Stomach (tissue), 9 donors: ENCODE measurements around the gene PYGB. TPM values are rescaled to one million over a fixed set of nuclear protein-coding genes. Genes with fewer than 3 reads are reported as not detected.

Experiments
- DNase-seq, 2 donors: peaks; one replicate each; pipeline versions ENCODE4 v3.0.0 to v3.0.0-alpha.2; 2013 to 2019
- H3K27ac ChIP-seq, 5 donors: fragments of 200-600 bp in 4 of 5; sonication (generic) in 4 of 5; one replicate each; pipeline ENCODE4 v1.5.1; 2013 to 2019; ENCODE audit warnings: mild to moderate bottlenecking in 1 of 5, moderate library complexity in 1 of 5
- H3K27me3 ChIP-seq, 3 donors: fragments of 200-600 bp; sonication (generic); one replicate each; pipeline ENCODE4 v1.5.1; 2017 to 2019; ENCODE audit warnings: mixed run types in 1 of 3
- H3K36me3 ChIP-seq, 4 donors: fragments of 200-600 bp; sonication (generic); 1 replicate in 3 of 4; 2 replicates in 1 of 4; pipeline ENCODE4 v1.5.1; 2016 to 2019
- H3K4me1 ChIP-seq, 4 donors: fragments of 200-600 bp; sonication (generic); one replicate each; pipeline ENCODE4 v1.5.1; 2016 to 2019
- H3K4me3 ChIP-seq, 4 donors: fragments of 200-600 bp; sonication (generic) in 3 of 4; one replicate each; pipeline ENCODE4 v1.5.1; 2016 to 2019; ENCODE audit warnings: mild to moderate bottlenecking in 1 of 4
- H3K9me3 ChIP-seq, 4 donors: fragments of 200-600 bp; sonication (generic); one replicate each; pipeline ENCODE4 v1.5.1; 2016 to 2019
- EP300 ChIP-seq: sonication (generic); formaldehyde crosslinking; IDR thresholded peaks from one replicate; pipeline ENCODE4 v1.6.1; 2017; ENCODE audit warnings: antibody characterized with exemption
- POLR2A ChIP-seq, 4 donors: fragments of 450-650 bp; IDR thresholded peaks; one replicate each; pipeline ENCODE4 v1.6.1; 2016; ENCODE audit warnings: antibody characterized with exemption in 4 of 4, control low read depth in 2 of 4, mild to moderate bottlenecking in 1 of 4, moderate library complexity in 1 of 4
- POLR2AphosphoS5 ChIP-seq, 3 donors: sonication (generic); formaldehyde crosslinking; IDR thresholded peaks; one replicate each; pipeline ENCODE4 v1.6.1; 2016; ENCODE audit warnings: antibody characterized with exemption in 3 of 3
- WGBS, 5 donors: extraction: QIAGEN DNeasy Blood & Tissue Kit in 3 of 5; methylation state at CpG; one replicate each; pipeline versions ENCODE4 v1.1.5 to v1.1.7; 2013 to 2018; 5-methylcytosine and 5-hydroxymethylcytosine counted together
- intact Hi-C: fragments of 100-400 bp; cut with DNase I; formaldehyde crosslinking; loops from one replicate; pipeline ENCODE4 v1.15.1; 2023; ENCODE audit warnings: low total_unique reads
- polyA plus RNA-seq, 3 donors: library from polyadenylated mRNA; stranded (reverse); fragments of 200-250 nt; gene quantifications; one replicate each; pipeline ENCODE4 v1.2.3, GENCODE V29; 2013
- total RNA-seq, 5 donors: library from RNA; depleted of rRNA; stranded (reverse); fragments of >200 nt; gene quantifications; one replicate each; pipeline versions ENCODE4 v1.1.0 to v1.2.3, GENCODE V29; 2014 to 2016
- TF ChIP-seq, protein P1 (sequence below), 7 experiments: fragments of 450-650 bp in 4 of 7; fragments of 200-600 bp in 3 of 7; sonication (generic) in 3 of 7; IDR thresholded peaks; one replicate each; pipeline ENCODE4 v1.5.1; 2016 to 2019; ENCODE audit warnings: antibody characterized with exemption in 7 of 7, control low read depth in 2 of 7, mild to moderate bottlenecking in 1 of 7
- donor health status: healthy with polysubstance abuse.
- donor health status: Bipolar disorder and iron deficiency.
- donor health status: healthy.

PYGB gene
- total and polyA plus RNA-seq, 8 donors: 23.1 to 116 (median 49.5) TPM

DNA sequence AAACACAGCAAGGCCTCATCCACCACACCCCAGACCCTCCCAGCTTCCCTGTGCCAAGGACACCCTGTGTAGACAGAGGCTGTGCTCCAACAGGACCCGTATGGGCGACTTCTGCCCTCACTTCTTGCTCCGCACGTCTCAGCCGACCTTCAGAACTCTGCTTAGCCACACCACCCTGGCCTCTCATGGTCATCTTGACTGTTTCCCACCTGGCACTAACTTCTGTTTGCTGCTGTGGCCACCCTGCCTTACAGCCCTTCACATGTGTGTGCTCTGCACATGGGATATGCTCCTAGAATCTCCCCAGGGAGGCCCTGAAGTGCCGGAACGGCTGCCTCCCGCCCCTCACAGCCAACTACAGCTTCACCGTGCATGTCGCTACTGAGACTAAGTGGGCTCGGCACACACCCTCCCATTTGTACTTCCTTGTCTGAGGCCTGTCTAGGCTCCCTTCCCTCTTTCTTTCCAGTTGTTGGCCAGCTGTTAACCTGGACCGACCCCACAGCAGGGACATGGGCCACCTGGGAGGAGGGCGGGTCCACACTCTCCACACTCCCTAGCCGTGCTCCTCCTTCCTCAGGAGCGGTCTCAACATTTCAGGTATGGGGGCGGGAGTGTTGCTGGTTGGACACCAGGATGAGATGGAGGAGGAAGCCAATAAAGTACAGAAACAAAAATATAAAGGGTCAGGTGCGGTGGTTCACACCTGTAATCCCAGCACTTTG is 69.6 kb downstream of the PYGB start:
- Histone ChIP-seq H3K36me3 (peaks cover 0 to 56% (median 47%) of the 10 kb centered on the region in 4 donors), H3K4me3 (no peak overlapping the region), H3K27me3 (no peaks in the 10 kb centered on the region), H3K27ac (peak overlapping the region in 1 of 5 donors; percentile 13), H3K9me3 (no peaks in the 10 kb centered on the region), H3K4me1 (peaks cover 0 to 24% (median 7%) of the 10 kb centered on the region in 4 donors)
- DNase-seq: peak in 1 of 2 donors; percentile 17
- intact Hi-C loops: no loop called here
- TF ChIP-seq EP300 (no peak), POLR2AphosphoS5 (IDR thresholded peaks at IDR 0.05) (no peak), POLR2A (IDR thresholded peaks at IDR 0.05) (no peak)
- TF ChIP-seq, protein P1, sequence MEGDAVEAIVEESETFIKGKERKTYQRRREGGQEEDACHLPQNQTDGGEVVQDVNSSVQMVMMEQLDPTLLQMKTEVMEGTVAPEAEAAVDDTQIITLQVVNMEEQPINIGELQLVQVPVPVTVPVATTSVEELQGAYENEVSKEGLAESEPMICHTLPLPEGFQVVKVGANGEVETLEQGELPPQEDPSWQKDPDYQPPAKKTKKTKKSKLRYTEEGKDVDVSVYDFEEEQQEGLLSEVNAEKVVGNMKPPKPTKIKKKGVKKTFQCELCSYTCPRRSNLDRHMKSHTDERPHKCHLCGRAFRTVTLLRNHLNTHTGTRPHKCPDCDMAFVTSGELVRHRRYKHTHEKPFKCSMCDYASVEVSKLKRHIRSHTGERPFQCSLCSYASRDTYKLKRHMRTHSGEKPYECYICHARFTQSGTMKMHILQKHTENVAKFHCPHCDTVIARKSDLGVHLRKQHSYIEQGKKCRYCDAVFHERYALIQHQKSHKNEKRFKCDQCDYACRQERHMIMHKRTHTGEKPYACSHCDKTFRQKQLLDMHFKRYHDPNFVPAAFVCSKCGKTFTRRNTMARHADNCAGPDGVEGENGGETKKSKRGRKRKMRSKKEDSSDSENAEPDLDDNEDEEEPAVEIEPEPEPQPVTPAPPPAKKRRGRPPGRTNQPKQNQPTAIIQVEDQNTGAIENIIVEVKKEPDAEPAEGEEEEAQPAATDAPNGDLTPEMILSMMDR (IDR thresholded peaks at IDR 0.05): no peak
- WGBS, 5 donors: 85 to 91% (median 87%) methylated on average over 17 of the region's 17 CpGs

DNA sequence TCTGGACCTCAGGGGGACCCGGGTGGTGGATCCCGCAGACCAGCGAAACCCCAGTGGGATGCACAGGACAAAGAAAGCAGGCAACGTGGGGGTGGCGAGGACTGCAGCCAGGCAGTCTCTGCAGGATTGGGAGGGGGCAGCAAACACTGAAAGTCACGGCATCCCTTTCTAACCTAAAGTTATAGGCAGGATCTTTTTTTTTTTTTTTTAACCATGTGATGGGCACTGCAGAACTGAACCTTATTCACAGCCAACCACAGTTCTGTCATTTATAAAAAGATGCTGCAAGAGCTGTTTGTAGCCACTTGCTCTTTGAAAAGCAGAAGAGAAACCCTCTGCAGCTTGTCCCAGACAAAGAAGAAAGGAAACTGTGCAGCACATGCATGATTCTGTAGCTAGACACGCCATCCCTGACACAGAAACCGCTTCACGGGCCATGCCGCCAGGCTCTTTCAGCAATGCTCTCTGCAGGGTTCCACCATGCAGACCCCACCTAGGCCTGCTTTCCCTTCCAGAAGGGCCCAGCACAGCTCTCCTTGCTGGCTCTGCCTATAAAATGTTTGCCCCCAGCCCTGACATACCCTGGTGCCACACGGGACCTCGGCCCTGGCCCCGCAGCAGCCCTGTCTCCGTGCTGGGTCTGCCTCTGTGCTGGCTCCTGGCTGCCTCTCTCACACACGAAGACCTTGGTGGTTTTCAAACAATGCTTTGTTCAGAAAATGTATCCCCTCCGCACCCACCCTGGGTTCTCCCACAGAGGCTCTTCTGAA is 70.8 kb downstream of the PYGB start:
- intact Hi-C loops: no loop called here
- Histone ChIP-seq H3K9me3 (no peaks in the 10 kb centered on the region), H3K36me3 (peaks cover 0 to 67% (median 55%) of the 10 kb centered on the region in 4 donors), H3K27me3 (no peaks in the 10 kb centered on the region), H3K27ac (peak overlapping the region in 2 of 5 donors; percentile 30 to 53), H3K4me1 (peaks cover 0 to 24% (median 7%) of the 10 kb centered on the region in 4 donors), H3K4me3 (no peak overlapping the region)
- TF ChIP-seq EP300: no peak
- TF ChIP-seq POLR2A (IDR thresholded peaks at IDR 0.05): no peak
- TF ChIP-seq, protein P1 (IDR thresholded peaks at IDR 0.05): no peak
- no peak for TF ChIP-seq POLR2AphosphoS5 (IDR thresholded peaks at IDR 0.05)
- peak in 1 of 2 donors; percentile 27 for DNase-seq
- WGBS, 5 donors: 86 to 92% (median 88%) methylated on average over 16 of the region's 16 CpGs

DNA sequence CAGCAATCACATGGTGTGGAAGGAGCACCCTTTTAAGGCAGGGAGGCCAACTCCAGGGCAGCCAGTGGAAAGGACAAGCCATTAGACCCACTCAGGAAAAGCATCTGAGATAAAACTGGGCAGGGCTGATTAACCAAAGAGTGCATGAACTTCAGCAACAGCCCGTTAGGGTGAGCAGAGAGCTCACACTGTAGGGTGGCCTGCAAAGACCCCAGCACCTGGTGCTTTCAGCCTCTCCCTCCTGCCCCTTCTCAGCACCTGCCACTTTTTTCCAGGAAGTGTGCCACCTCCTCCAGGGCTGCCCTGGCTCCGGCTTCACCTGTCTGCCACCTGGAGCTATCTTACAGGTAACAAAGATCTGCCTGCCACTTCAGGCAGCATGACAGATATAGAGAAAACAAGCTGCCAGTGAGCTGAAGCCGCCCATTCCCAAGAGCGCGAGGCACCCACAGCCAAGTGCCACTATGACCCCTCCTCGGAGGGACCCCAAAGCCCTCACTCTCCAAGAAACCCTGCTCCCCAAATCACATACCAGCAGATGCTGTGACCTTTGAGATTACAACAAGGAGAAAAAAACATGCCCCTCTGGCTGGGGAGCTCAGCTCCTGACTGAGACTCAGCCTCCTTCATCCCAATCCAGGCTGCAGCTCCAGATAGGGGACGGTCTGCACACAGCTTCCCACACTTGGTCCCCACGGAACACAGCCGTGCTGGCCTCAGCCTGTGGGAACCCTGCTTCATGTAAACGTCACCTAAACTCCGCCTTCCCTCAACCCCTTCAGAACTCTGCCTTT is 71.6 kb downstream of the PYGB start:
- H3K27me3 ChIP-seq: no peaks in the 10 kb centered on the region
- H3K4me3 ChIP-seq: no peak overlapping the region
- H3K9me3 ChIP-seq: no peaks in the 10 kb centered on the region
- peaks cover 0 to 24% (median 7%) of the 10 kb centered on the region in 4 donors for H3K4me1 ChIP-seq
- peak in 1 of 2 donors; percentile 22 for DNase-seq
- 68 to 77% (median 76%) methylated on average over 10 to 11 of the region's 11 CpGs for WGBS, 5 donors
- TF ChIP-seq, protein P1 (IDR thresholded peaks at IDR 0.05): no peak
- TF ChIP-seq POLR2A (IDR thresholded peaks at IDR 0.05) (no peak), POLR2AphosphoS5 (IDR thresholded peaks at IDR 0.05) (no peak), EP300 (no peak)
- intact Hi-C loops: no loop called here
- peak overlapping the region in 2 of 5 donors; percentile 30 to 53 for H3K27ac ChIP-seq
- H3K36me3 ChIP-seq: peaks cover 0 to 68% (median 50%) of the 10 kb centered on the region in 4 donors
